Upper lobe of left lung (tissue), 6 donors: Measurements from ENCODE around the gene LARGE1. TPM values are rescaled to one million over a fixed set of nuclear protein-coding genes. Genes with fewer than 3 reads are reported as not detected.
A peak's percentile ranks its signal among the peaks of the same experiment; 100 is the strongest.

ENCODE experiments used
- ATAC-seq, 2 donors: fragments of 200-7000 bp; cut with Tn5 transposase; one replicate each; pipeline ENCODE4 v1.9.1; 2022; ENCODE audit warnings: mild to moderate bottlenecking in 2 of 2, moderate library complexity in 2 of 2; ENCODE audit not compliant: low FRiP score in 2 of 2
- DNase-seq, 2 donors: peaks; one replicate each; pipeline ENCODE4 v3.0.0-alpha.2; 2019 to 2020
- H3K27ac ChIP-seq, 4 donors: fragments of 200-600 bp; sonication (generic); one replicate each; pipeline ENCODE4 v1.5.1; 2016 to 2019
- H3K27me3 ChIP-seq, 4 donors: fragments of 200-600 bp; sonication (generic); one replicate each; pipeline ENCODE4 v1.5.1; 2017 to 2019
- H3K36me3 ChIP-seq, 4 donors: fragments of 200-600 bp; sonication (generic); one replicate each; pipeline ENCODE4 v1.5.1; 2016 to 2019
- H3K4me1 ChIP-seq, 4 donors: fragments of 200-600 bp; sonication (generic); one replicate each; pipeline ENCODE4 v1.5.1; 2018 to 2019
- H3K4me3 ChIP-seq, 4 donors: fragments of 200-600 bp; sonication (generic); one replicate each; pipeline ENCODE4 v1.5.1; 2017 to 2019; ENCODE audit warnings: mild to moderate bottlenecking in 2 of 4, moderate library complexity in 1 of 4
- H3K9me3 ChIP-seq, 4 donors: fragments of 200-600 bp; sonication (generic); one replicate each; pipeline ENCODE4 v1.5.1; 2018 to 2019
- EP300 ChIP-seq, 4 donors: sonication (generic); formaldehyde crosslinking; IDR thresholded peaks; one replicate each; pipeline ENCODE4 v1.5.1; 2017; ENCODE audit warnings: antibody characterized with exemption in 4 of 4, control low read depth in 2 of 4
- POLR2A ChIP-seq, 4 donors: fragments of 450-650 bp; IDR thresholded peaks; one replicate each; pipeline ENCODE4 v1.5.1; 2016 to 2017; ENCODE audit warnings: antibody characterized with exemption in 4 of 4, mild to moderate bottlenecking in 2 of 4
- POLR2AphosphoS5 ChIP-seq, 2 donors: sonication (generic); formaldehyde crosslinking; IDR thresholded peaks; one replicate each; pipeline ENCODE4 v1.5.1; 2017; ENCODE audit warnings: antibody characterized with exemption in 2 of 2
- WGBS, 2 donors: methylation state at CpG; one replicate each; pipeline ENCODE4 v1.1.5; 2017 to 2018; 5-methylcytosine and 5-hydroxymethylcytosine counted together
- total RNA-seq, 6 donors: library from RNA; depleted of rRNA in 4 of 6; stranded (reverse); fragments of >200 nt in 4 of 6; gene quantifications; one replicate each; pipeline versions ENCODE4 v1.1.0 to v1.2.1, GENCODE V29; 2016 to 2021
- TF ChIP-seq, protein P1 (sequence below), 6 experiments: fragments of 450-650 bp in 4 of 6; fragments of 200-600 bp in 2 of 6; sonication (generic) in 2 of 6; IDR thresholded peaks; one replicate each; pipeline ENCODE4 v1.5.1; 2016 to 2019; ENCODE audit warnings: antibody characterized with exemption in 6 of 6
- donor health status: DM: no; HTN: no; CAD: no; lungs with moderate emphysema.
- donor health status: DM: no; HTN: yes; CAD: no; lungs with severe emphysema.

The LARGE1 gene
- total RNA-seq, 6 donors from 2014 or later, result 14.0 to 56.6 (median 25.3) TPM

DNA sequence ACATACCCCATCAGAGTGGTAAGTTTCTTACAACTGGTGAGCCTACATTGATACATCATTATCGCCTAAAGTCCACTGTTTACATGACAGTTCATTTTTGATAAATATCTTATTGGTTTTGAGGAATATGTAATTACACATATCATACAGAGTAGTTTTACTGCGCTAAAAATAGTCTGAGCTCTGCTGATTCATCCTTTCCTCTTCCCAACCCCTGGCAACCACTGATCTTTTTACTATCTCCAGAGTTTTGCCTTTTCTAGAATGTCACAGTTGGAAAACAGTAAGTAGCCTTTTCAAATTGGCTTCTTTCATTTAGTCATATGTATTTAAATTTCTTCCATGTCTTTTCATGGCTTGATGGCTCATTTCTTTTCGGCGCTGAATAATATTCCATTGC lies 112.8 kb downstream of the LARGE1 start:
- H3K27ac ChIP-seq, result no peak overlapping the region
- WGBS, 2 donors, result 95% methylated on average over 4 of the region's 4 CpGs
- H3K27me3 ChIP-seq, result no peaks in the 10 kb centered on the region
- TF ChIP-seq, protein P1, sequence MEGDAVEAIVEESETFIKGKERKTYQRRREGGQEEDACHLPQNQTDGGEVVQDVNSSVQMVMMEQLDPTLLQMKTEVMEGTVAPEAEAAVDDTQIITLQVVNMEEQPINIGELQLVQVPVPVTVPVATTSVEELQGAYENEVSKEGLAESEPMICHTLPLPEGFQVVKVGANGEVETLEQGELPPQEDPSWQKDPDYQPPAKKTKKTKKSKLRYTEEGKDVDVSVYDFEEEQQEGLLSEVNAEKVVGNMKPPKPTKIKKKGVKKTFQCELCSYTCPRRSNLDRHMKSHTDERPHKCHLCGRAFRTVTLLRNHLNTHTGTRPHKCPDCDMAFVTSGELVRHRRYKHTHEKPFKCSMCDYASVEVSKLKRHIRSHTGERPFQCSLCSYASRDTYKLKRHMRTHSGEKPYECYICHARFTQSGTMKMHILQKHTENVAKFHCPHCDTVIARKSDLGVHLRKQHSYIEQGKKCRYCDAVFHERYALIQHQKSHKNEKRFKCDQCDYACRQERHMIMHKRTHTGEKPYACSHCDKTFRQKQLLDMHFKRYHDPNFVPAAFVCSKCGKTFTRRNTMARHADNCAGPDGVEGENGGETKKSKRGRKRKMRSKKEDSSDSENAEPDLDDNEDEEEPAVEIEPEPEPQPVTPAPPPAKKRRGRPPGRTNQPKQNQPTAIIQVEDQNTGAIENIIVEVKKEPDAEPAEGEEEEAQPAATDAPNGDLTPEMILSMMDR (IDR thresholded peaks at IDR 0.05), result no peak
- TF ChIP-seq POLR2A (IDR thresholded peaks at IDR 0.05), result no peak
- no peak for TF ChIP-seq EP300 (IDR thresholded peaks at IDR 0.05)
- no peak for TF ChIP-seq POLR2AphosphoS5 (IDR thresholded peaks at IDR 0.05)
- ATAC-seq (no peak), DNase-seq (no peak)
- H3K4me1 ChIP-seq, result peaks cover 5 to 22% (median 12%) of the 10 kb centered on the region in 4 donors
- H3K9me3 ChIP-seq, result no peaks in the 10 kb centered on the region
- H3K4me3 ChIP-seq, result no peak overlapping the region
- H3K36me3 ChIP-seq, result no peaks in the 10 kb centered on the region

DNA sequence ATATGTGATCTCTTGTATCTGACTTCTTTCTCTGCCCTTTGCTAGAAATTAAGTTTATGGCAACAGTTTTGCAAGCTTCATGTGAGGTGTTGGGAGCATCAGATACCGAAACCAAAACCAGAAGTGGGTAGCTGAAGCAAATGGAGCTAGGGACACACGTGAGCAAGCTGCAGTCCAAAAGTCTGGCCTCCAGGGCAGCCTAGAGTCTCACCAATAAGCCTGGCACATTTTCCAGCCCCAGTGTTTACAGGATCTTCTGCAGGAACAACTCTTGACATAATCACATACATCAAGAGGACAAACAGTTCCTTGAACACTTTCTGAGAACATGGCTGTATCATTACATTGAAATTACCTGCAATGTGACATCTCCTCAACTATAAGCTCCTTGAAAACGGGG lies 114.1 kb downstream of the LARGE1 start:
- no peak overlapping the region for H3K27ac ChIP-seq
- H3K4me3 ChIP-seq, result no peak overlapping the region
- WGBS, 2 donors, result 35 to 56% methylated on average over 3 of the region's 3 CpGs
- H3K36me3 ChIP-seq, result no peaks in the 10 kb centered on the region
- ATAC-seq (no peak), DNase-seq (no peak)
- H3K27me3 ChIP-seq, result no peaks in the 10 kb centered on the region
- no peaks in the 10 kb centered on the region for H3K9me3 ChIP-seq
- TF ChIP-seq POLR2AphosphoS5 (IDR thresholded peaks at IDR 0.05) (no peak), EP300 (IDR thresholded peaks at IDR 0.05) (no peak), POLR2A (IDR thresholded peaks at IDR 0.05) (no peak)
- TF ChIP-seq, protein P1 (IDR thresholded peaks at IDR 0.05), result no peak
- peaks cover 5 to 11% (median 8%) of the 10 kb centered on the region in 4 donors for H3K4me1 ChIP-seq

DNA sequence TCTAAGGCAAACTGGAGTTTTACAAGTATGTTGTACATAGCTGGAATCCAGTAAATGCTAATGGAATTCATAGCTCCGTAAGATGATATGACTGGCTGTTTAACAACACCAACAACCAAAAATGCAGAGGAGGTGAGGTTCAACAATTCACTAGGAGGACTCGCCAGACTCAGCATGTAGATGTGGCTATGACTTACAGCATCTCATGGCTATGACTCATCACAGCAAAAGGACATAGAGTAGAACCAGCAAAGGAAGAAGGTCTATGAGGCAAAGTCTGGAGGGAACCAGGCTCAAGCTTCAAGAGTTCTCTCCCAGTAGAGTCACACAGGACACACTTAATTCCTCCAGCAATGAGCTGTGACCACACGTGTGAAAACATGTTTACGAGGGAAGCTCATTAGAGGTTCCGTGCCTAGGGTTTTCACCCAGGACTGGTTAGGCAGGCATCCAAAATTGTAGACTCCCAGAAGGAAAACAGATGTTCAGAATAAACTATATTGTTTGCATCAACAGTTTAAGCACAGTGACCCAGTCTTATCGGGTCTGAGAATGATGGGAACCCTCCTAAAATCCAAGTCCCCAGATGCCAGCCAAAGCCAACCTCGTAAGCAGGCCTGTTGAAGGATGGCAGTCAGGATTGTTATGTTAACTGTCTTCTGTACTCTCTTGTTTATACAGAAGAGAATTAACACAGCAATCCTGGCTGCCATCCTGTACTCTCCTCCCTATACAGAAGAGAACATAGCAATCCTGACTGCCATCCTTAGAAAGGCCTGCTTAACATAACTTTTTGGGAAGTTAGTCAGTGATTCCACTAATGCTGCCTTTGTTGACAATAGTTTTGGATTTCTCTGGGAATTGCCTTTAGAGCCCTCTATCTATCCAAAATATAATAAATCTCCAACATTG lies 116.6 kb downstream of the LARGE1 start:
- H3K27ac ChIP-seq, result no peak overlapping the region
- H3K9me3 ChIP-seq, result no peaks in the 10 kb centered on the region
- H3K36me3 ChIP-seq, result no peaks in the 10 kb centered on the region
- peak in 1 of 2 donors; percentile 74 for ATAC-seq
- no peak overlapping the region for H3K4me3 ChIP-seq
- H3K27me3 ChIP-seq, result no peaks in the 10 kb centered on the region
- 80 to 84% methylated on average over 7 of the region's 7 CpGs for WGBS, 2 donors
- H3K4me1 ChIP-seq, result peaks cover 5 to 7% (median 6%) of the 10 kb centered on the region in 4 donors
- no peak for TF ChIP-seq POLR2AphosphoS5 (IDR thresholded peaks at IDR 0.05)
- TF ChIP-seq, protein P1 (IDR thresholded peaks at IDR 0.05), result no peak
- TF ChIP-seq POLR2A (IDR thresholded peaks at IDR 0.05), result no peak
- no peak for TF ChIP-seq EP300 (IDR thresholded peaks at IDR 0.05)
- DNase-seq, result no peak

DNA sequence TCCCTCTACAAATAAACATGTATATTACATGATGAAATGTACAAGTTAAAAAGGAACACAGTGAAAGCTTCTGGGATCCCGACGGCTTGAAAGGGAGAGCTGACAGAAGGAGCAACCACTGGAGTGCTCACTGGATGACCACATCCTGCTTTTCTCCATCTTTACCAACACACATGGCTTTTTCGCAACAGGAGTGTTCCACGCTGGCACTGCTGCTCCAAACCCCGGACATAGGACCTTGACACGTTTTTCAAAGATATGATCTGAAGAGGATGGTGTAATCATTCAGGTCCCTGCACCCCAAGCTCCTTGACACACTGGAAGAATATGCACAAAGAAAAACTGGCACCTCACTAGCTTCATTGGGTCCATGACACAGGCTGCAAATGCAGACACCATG lies 121.9 kb downstream of the LARGE1 start:
- Histone ChIP-seq H3K27me3 (no peaks in the 10 kb centered on the region), H3K9me3 (no peaks in the 10 kb centered on the region), H3K27ac (no peak overlapping the region), H3K4me3 (no peak overlapping the region), H3K4me1 (no peaks in the 10 kb centered on the region), H3K36me3 (no peaks in the 10 kb centered on the region)
- WGBS, 2 donors, result 62 to 71% methylated on average over 6 of the region's 6 CpGs
- no peak for DNase-seq
- no peak for ATAC-seq
- TF ChIP-seq POLR2A (IDR thresholded peaks at IDR 0.05) (no peak), EP300 (IDR thresholded peaks at IDR 0.05) (no peak)
- TF ChIP-seq, protein P1 (IDR thresholded peaks at IDR 0.05), result no peak
